Coronary artery (tissue), 2 donors: ENCODE results near the gene KCNMB1.
A peak's percentile ranks its signal among the peaks of the same experiment; 100 is the strongest.

Experiments used
- DNase-seq: peaks from one replicate; pipeline ENCODE4 v3.0.0-alpha.2; 2017; ENCODE audit warnings: low spot score
- H3K27ac ChIP-seq, 2 donors: fragments of 200-600 bp; sonication (generic); one replicate each; pipeline ENCODE4 v1.5.1; 2016 to 2019
- H3K4me3 ChIP-seq: fragments of 200-600 bp; sonication (generic); 2 replicates; pipeline ENCODE4 v1.5.1; 2016; ENCODE audit warnings: mild to moderate bottlenecking, moderate library complexity
- CTCF ChIP-seq: fragments of 200-600 bp; sonication (generic); IDR thresholded peaks from one replicate; pipeline ENCODE4 v1.5.1; 2019; ENCODE audit warnings: antibody characterized with exemption

KCNMB1 gene

GRCh38 chr5:170332058-170332457, 57.1 kb downstream of the KCNMB1 start:
- peak overlapping the region; percentile 29 to 87 for H3K27ac ChIP-seq
- no peak overlapping the region for H3K4me3 ChIP-seq
- DNase-seq = no peak
- TF ChIP-seq CTCF = no peak

GRCh38 chr5:170330568-170331054, 58.6 kb downstream of the KCNMB1 start:
- H3K4me3 ChIP-seq = peak overlapping the region; percentile 14
- TF ChIP-seq CTCF = no peak
- DNase-seq = peak; percentile 69
- H3K27ac ChIP-seq = peak overlapping the region in 1 of 2 donors; percentile 77

GRCh38 chr5:170329524-170329923, 59.6 kb downstream of the KCNMB1 start:
- Histone ChIP-seq H3K27ac (no peak overlapping the region), H3K4me3 (no peak overlapping the region)
- no peak for TF ChIP-seq CTCF
- DNase-seq = no peak

- no peak overlapping the region for H3K27ac ChIP-seq
- no peak overlapping the region for H3K4me3 ChIP-seq
- peak; percentile 40 for DNase-seq
- no peak for TF ChIP-seq CTCF
These were observed 61.3 kb downstream of the KCNMB1 start for GRCh38 chr5:170327829-170328228.

GRCh38 chr5:170327168-170327567, 62.0 kb downstream of the KCNMB1 start:
- Histone ChIP-seq H3K27ac (no peak overlapping the region), H3K4me3 (no peak overlapping the region)
- TF ChIP-seq CTCF = no peak
- no peak for DNase-seq
